ENCODE measurements around the gene TRIM49C. TPM values are rescaled to one million over a fixed set of nuclear protein-coding genes. Genes with fewer than 3 reads are reported as not detected.
"Not testable (repeated sequence)": the region's sequence is repeated elsewhere in the genome, so short reads cannot be mapped to it uniquely, and the experiment has no call there.

TRIM49C gene, protein sequence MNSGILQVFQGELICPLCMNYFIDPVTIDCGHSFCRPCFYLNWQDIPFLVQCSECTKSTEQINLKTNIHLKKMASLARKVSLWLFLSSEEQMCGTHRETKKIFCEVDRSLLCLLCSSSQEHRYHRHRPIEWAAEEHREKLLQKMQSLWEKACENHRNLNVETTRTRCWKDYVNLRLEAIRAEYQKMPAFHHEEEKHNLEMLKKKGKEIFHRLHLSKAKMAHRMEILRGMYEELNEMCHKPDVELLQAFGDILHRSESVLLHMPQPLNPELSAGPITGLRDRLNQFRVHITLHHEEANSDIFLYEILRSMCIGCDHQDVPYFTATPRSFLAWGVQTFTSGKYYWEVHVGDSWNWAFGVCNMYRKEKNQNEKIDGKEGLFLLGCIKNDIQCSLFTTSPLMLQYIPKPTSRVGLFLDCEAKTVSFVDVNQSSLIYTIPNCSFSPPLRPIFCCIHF
- total RNA-seq, result not detected

DNA sequence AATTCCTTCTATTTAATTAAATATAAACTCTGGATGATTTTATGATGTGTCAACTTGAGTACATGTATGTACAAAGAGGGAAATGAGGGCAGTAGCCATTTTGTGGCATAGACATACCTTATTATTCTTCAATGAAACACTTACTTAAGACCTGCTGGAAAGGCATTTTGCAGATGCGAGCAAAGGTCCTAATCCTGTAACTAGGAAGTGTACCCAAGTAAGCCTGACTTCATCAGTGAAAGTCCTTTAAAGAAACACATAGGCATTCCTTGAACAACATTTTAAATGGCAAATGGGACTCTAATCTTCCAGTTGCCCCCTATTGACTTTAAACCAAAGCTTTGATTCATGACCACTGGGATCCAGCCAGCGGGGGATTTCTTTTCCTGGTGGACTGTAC is at the start of gene TRIM49C:
Gene TRIM49C (plus strand): TSS at position 301 of the 400 bp plus-strand sequence. CDS start 4,106 bp downstream, outside the sequence.
- H3K27me3 ChIP-seq; H3K4me1 ChIP-seq; H3K36me3 ChIP-seq; DNase-seq; intact Hi-C loops (cut with DNase I); H3K4me3 ChIP-seq; H3K9me3 ChIP-seq; H3K9ac ChIP-seq (ENCODE audit: low read depth in 2 of 2, low read length in 2 of 2); H3K27ac ChIP-seq: not testable (repeated sequence)

DNA sequence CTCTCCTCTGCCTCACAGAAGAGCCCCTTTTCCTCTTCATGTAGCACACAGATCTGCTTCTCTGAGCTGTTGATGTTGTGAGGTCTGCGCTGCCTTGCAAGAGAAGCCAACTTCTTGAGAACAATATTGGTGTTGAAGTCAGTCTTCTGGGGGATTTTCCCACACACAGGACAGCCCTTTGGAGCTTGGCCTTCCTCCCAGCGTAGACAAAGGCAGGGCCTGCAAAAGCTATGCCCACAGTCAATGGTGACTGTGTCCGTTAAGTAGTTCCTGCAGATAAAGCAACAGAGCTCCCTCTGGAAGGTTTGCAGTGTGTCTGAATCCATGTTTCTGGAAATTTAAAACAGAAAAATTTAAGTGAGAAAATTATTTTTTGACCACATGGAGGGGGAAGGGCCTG is 6.7 kb upstream of the TRIM49C start:
- DNase-seq; H3K9me3 ChIP-seq; H3K9ac ChIP-seq (ENCODE audit: low read depth in 2 of 2, low read length in 2 of 2); H3K4me1 ChIP-seq; H3K27ac ChIP-seq; H3K4me3 ChIP-seq; H3K27me3 ChIP-seq; intact Hi-C loops (cut with DNase I); H3K36me3 ChIP-seq: not testable (repeated sequence)

DNA sequence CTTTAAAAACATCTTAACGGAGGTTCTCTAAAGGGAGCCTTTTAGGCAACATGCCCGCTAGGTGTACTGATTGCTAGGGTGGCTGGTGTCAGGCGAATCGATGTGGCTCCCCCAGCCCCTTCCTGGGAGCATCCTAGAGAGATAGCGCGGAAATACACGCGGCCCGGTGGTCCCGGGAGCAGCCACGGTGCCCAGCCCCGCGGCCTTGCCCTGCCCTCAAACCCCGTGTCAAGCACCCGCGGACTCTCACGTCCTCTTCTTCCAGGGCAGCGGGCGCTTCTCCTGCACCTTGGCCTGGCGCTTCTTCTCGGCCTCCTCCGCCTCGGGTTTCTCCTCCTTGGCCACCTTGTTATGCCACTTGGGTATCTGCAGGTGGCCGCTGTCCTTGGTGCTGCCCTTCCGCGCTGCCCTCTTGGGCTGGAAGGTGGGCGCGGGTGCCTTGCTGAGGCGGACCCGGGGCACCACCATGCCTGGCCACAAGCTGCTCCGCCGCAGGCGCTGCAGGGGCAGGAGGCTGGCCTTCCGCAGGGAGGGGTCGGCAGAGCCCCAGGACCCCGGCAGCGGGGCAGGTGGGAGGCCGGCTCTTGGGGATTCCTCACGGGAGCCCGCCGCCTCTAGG is 20.8 kb downstream of the TRIM49C start:
- H3K36me3 ChIP-seq; H3K27ac ChIP-seq; DNase-seq; H3K4me3 ChIP-seq; H3K9me3 ChIP-seq; H3K27me3 ChIP-seq; intact Hi-C loops (cut with DNase I); H3K4me1 ChIP-seq; H3K9ac ChIP-seq (ENCODE audit: low read depth in 2 of 2, low read length in 2 of 2): not testable (repeated sequence)

DNA sequence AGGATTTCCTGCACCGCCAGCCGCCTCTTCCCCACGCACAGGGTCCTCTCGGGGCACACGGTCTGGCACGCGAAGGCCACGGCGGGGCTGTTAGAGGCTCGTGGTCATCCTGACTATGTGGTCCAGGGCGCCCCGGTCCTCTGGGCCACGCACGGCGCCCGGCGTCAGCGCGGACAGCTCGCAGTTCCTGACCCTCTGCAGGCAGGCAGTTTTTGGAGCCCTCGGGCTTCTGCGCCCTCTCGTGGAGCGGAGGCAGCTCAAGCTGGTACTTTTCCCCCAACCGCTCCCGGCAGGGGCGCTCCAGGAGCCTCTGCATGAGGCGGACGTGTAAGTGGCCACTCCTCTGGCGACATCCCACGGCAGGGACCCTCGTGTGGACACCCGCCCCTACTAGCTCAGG is 21.4 kb downstream of the TRIM49C start:
- H3K36me3 ChIP-seq; H3K4me1 ChIP-seq; DNase-seq; H3K9ac ChIP-seq (ENCODE audit: low read depth in 2 of 2, low read length in 2 of 2); H3K4me3 ChIP-seq; intact Hi-C loops (cut with DNase I); H3K27ac ChIP-seq; H3K27me3 ChIP-seq; H3K9me3 ChIP-seq: not testable (repeated sequence)

DNA sequence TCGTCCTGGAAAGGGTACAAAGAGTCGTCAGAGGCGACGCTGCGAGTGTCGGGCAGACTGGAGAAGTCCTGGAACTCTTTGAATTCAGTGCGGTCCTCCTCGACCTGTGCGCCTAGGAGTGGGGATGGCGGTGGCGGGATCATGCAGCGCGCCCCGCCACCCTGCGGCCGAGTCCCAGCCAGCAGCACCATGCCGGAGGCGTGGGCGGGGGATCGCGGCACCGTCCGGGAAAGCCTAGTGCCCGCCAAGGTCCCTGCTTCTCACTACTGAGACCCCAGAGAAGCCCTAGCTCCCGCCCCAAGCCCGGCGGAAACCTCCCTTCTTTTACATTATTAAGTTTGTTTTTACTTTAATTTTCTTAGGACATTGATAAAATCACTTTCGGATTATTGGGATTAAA is 22.6 kb downstream of the TRIM49C start:
- H3K9me3 ChIP-seq; H3K4me3 ChIP-seq; intact Hi-C loops (cut with DNase I); H3K9ac ChIP-seq (ENCODE audit: low read depth in 2 of 2, low read length in 2 of 2); H3K27me3 ChIP-seq; DNase-seq; H3K36me3 ChIP-seq; H3K4me1 ChIP-seq; H3K27ac ChIP-seq: not testable (repeated sequence)

DNA sequence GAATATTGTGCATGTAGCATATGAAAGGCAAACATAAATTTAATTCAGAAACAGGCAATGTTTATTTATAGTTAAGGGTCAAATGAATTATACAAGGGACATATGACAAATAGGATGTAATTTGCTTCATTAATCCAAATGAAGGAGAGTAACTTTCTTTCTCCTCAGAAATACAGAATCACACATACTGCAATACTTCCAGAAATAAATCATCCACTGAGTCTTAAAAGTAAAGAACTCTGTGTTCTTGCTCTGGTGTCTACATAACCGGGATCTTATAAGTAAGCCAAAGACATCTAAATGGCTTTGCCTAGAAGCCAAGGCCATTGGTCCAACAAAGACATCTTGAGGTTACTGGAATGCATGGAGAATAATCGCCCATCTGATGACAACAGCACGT is 54.7 kb downstream of the TRIM49C start, which contains the start of gene UBTFL1:
Gene UBTFL1 (plus strand): TSS at position 301 of the 400 bp plus-strand sequence. CDS start 0 bp downstream, at position 301.
- H3K4me3 ChIP-seq; H3K4me1 ChIP-seq; H3K9ac ChIP-seq (ENCODE audit: low read depth in 2 of 2, low read length in 2 of 2); intact Hi-C loops (cut with DNase I); H3K27ac ChIP-seq; H3K27me3 ChIP-seq; DNase-seq; H3K9me3 ChIP-seq; H3K36me3 ChIP-seq: not testable (repeated sequence)

DNA sequence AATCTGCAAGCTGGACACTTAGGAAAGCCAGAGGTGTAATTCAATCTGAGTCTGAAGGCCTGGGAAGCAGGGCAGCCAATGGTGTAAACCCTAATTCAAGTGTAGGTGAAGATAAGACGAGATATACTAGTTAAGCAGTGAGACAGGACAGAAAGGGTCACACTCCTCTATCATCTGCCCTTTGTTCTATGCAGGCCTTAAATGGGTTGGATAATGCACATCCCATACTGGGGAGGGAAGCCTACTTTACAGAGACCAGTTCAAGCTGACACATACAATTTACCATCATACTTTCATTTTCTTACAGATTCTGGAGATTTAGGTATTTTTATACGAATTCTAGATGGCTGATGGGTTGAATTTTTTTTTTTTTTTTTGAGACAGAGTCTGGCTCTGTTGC is 57.8 kb downstream of the TRIM49C start:
- H3K9me3 ChIP-seq; H3K9ac ChIP-seq (ENCODE audit: low read depth in 2 of 2, low read length in 2 of 2); H3K4me1 ChIP-seq; H3K27ac ChIP-seq; DNase-seq; H3K27me3 ChIP-seq; H3K4me3 ChIP-seq; intact Hi-C loops (cut with DNase I); H3K36me3 ChIP-seq: not testable (repeated sequence)

Other genes with a start within 250 kb of the TRIM49C start
- gene TRIM49, start 222.5 kb upstream of the TRIM49C start, total RNA-seq, result not detected
- gene TRIM64B, start 152.6 kb upstream of the TRIM49C start, total RNA-seq, result not detected
- not detected for gene TRIM49D1, start 108.9 kb upstream of the TRIM49C start, total RNA-seq
- gene TRIM49D2, start 107.0 kb upstream of the TRIM49C start, total RNA-seq, result not detected
- not detected for gene TRIM64, start 65.1 kb upstream of the TRIM49C start, total RNA-seq
- gene UBTFL1, start 54.8 kb downstream of the TRIM49C start, total RNA-seq, result not detected
- gene NAALAD2, start 103.6 kb downstream of the TRIM49C start, total RNA-seq, result under 1 TPM; 0.25 to 0.61 TPM
- gene CHORDC1, start 191.9 kb downstream of the TRIM49C start, total RNA-seq, result 10 to 100 TPM; 26.9 to 42.9 TPM